GM19467 (cell line): ENCODE results near the gene MINDY4B.

ENCODE experiments used
- ATAC-seq: cut with Tn5 transposase; IDR thresholded peaks from one replicate; pipeline ENCODE4 v1.9.1; 2021; ENCODE audit warnings: mild to moderate bottlenecking, moderate library complexity; ENCODE audit not compliant: unreplicated experiment

The MINDY4B gene

DNA sequence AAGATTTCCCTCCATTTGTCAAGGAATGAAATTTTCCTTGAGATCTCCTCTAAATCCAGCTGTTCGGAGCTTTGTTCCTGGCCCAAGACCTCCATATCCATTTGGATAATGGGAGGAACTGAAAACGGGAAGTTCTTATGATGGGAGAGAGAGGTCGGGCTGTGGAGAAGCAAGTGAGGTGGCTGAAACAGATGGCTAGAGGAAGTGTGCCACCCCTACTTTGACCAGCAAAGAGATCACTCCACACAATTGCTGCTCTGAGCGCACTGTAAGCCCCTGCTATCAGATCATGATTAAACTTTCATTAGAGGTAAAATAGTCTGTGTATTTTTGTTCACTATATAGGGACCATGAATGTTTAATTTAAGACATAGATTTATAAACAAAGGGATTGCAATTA, at the start of gene MINDY4B:
Gene MINDY4B, minus strand, starts transcription at position 101 of the 400 bp plus-strand sequence. Its CDS starts 0 bp downstream, at position 101.
- ATAC-seq, result no peak

GRCh38 chr3:150951923-150952322, 46.7 kb upstream of the MINDY4B start:
- no peak for ATAC-seq

GRCh38 chr3:150945226-150946032, 40.2 kb upstream of the MINDY4B start:
- ATAC-seq, result no peak

DNA sequence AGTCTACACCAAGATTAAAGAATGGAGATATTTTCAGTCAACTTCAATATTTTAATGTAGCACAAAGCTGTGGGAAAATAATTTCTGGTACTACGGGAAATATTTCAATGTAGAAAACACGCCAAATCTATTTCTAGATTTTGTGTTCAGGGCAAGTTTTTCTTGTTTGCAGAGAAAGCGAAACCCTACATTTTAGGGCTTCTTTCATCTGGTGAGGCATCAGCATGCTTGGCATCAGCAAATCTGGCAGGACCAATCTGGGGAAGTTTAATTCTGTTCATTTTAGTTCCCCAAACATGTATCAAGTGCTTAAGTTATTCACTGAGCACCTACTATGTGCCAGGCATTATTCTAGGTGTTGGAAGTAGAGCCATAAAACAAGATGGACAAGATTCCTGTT, 37.0 kb upstream of the MINDY4B start:
- ATAC-seq, result no peak

- no peak for ATAC-seq
Measured at GRCh38 chr3:150936693-150937092, 31.5 kb upstream of the MINDY4B start.

- no peak for ATAC-seq
Measured at GRCh38 chr3:150933473-150933995, 28.3 kb upstream of the MINDY4B start.

DNA sequence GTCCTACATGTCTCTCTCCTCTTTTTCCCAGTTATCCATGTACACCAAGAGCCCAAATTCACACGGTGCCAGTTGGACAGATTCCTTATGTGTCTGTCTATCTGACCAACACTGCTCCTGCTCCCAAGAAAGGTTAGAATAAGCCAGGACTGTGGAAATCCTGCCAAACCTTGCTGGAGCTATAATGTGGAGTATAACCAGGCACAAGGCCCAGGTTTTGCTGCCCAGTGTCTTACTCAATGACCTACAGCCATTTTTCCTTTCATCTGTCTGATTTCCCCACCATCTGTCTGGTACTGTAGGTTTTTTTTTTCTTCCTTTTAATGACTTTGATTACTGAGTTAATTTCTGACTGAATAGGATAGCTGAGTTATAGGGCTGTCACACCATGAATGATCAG, 26.5 kb upstream of the MINDY4B start:
- ATAC-seq, result no peak

- ATAC-seq, result no peak
Measured at GRCh38 chr3:150930839-150931238, 25.6 kb upstream of the MINDY4B start.

GRCh38 chr3:150928234-150928633, 23.0 kb upstream of the MINDY4B start:
- no peak for ATAC-seq

GRCh38 chr3:150926328-150926727, 21.1 kb upstream of the MINDY4B start:
- ATAC-seq, result no peak

- ATAC-seq, result peak; percentile 94
Measured at GRCh38 chr3:150925751-150926201, 20.5 kb upstream of the MINDY4B start.

GRCh38 chr3:150922611-150923010, 17.4 kb upstream of the MINDY4B start:
- no peak for ATAC-seq

DNA sequence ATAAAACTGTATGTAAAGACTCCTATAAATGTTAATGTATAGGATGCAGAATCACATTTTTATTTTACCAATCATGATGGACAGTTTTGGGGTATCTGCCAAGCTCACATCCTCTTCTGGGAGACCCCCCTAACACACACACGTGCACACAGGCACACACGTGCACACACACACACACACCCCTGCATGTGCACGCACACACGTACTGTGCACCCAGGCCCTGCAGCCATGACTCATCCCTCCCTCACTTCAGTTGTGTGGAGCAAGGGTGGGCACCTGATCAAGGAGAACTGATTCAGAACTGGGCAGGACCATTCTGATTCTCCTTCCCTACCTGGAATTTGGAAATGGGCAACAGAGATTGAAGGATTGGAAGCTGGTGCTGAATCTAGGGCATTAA, 16.0 kb upstream of the MINDY4B start:
- ATAC-seq, result no peak

GRCh38 chr3:150920236-150920635, 15.0 kb upstream of the MINDY4B start:
- no peak for ATAC-seq

DNA sequence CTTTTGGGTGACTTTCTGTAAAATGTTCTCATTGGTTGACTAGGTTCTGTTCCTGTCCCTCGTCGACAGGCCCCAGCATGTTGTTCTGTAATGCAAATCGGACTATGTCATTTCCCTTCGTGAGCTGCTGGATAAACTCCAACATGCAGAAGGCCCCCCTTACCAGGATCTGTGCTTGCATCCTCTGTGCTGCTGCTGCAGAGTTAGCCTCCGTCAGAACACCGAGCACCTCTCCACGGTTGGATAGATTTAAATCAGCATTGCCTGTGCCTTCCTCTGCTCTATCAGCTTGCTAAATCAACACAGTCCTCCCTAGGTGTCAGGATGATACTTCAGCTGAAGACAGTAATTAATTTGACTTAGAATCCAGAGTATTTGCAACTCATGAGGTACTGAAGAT, 12.7 kb upstream of the MINDY4B start:
- ATAC-seq, result no peak

- ATAC-seq, result no peak
Measured at GRCh38 chr3:150913133-150913922, 8.1 kb upstream of the MINDY4B start.

DNA sequence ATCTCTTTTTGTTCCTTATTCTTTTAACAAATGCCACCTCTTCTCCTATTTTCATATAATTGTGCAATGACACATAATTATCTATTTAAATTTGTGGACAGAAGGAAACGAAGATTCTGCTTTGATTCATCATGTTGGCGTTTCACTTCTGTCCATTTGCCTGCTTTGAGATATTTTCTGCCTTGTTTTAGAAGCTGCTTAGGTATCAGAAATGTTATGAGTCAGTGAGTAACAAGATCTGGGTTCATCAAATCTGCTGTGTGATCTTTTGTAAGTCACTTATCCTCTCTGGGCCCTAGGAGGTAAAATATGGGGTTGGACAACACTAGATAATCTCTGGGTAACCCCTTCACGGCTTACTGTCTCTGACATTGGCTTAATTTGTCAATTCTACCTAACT, 7.3 kb upstream of the MINDY4B start:
- no peak for ATAC-seq

DNA sequence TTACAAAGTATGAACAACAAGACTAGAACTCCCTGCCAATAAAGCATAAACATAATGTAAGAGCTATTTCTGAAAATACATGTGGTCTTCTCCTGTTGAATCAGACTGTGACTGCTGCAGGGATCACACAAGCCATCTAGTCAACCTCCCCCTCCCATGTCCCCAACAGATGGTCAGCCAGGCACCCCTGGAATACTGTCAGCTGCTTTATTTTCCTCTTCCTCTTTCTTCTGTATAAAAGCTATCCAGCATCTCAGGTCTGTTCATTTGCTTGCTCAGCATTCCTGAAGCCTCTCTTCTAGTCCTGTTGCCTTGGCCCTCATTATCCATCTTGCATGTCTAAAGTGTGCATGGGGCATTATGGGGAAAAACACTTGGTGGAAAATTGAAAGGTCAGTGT, 6.5 kb upstream of the MINDY4B start:
- ATAC-seq, result no peak

DNA sequence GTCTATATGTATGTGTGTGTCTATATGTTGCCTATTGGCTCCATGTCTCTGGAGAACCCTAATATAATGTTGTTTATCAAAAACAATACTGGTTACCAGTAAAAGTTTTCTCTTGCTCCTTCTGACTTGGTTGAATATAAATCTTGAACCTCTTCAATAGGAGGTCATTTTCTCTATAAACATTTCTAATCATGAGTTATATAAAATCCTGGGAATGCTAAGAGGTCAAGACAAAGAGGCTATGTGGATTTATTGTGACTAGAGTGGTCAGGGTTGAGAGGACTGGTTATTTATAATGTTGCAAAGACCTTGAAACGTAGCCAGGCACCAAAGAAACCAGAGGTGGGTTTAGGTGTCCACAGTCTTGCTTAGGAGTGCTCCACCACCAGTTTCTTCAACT, 1.2 kb upstream of the MINDY4B start:
- no peak for ATAC-seq

DNA sequence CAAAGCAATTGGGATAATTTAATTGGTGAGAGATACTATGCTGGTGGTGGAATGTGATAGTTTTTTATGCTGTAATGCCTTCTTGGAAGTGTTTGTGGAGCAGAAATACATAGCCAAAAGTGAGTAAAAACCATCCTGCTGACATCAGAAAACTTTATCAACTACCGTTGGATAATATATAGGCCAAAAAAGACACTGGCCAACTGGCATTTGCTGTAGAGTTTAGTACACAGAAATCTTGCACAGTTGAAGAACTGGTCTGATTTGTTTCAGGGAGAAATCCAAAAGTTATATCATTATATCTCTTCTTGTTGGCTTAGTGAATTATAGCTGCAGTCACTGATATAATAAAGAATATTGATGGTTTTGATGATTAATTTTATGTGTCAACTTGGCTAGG, 507 bp upstream of the MINDY4B start:
- ATAC-seq, result no peak

- ATAC-seq, result no peak
Measured at GRCh38 chr3:150902988-150903387, 2.3 kb downstream of the MINDY4B start.

DNA sequence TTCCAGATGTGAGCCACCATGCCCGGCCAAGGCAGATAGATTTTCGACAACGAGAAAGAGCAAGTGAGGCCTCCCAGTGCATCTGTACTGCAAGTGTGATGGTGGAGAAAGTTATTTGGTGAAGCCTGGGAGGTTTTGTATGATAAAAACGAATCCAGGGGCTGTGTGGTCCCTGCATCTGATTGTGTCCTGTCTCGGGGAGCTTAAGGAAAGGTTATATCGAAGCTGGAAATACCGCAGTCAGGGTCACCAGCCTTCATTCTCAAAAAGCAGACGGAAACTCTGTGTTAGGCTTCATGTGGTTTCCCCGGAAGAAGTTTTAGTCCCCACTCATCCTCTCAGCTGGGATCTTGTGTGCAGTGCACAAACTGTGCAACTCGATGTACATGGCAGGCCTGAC, 3.4 kb downstream of the MINDY4B start:
- ATAC-seq, result no peak
